Adipocyte (in vitro differentiated cells): Measurements from ENCODE around the gene ZMIZ1.
A peak's percentile ranks its signal among the peaks of the same experiment; 100 is the strongest.

ENCODE experiments used
- DNase-seq: peaks from one replicate; pipeline ENCODE4 v3.0.0-alpha.2; 2015; ENCODE audit warnings: low read depth
- H3K27me3 ChIP-seq: replicated peaks from 2 replicates; pipeline ENCODE4 v1.7.0; 2013; ENCODE audit warnings: mild to moderate bottlenecking, low read length, moderate library complexity; ENCODE audit not compliant: control insufficient read depth, insufficient read depth
- H3K36me3 ChIP-seq: 2 replicates; pipeline ENCODE4 v1.7.0; 2013; ENCODE audit warnings: low read length, mild to moderate bottlenecking, moderate library complexity; ENCODE audit not compliant: control insufficient read depth, insufficient read depth, severe bottlenecking
- H3K4me1 ChIP-seq: 2 replicates; pipeline ENCODE4 v1.7.0; 2013; ENCODE audit warnings: mild to moderate bottlenecking, low read length, moderate library complexity; ENCODE audit not compliant: control insufficient read depth, insufficient read depth
- H3K4me3 ChIP-seq: 2 replicates; pipeline ENCODE4 v1.7.0; 2013; ENCODE audit warnings: mild to moderate bottlenecking, low read length, moderate library complexity
- H3K9ac ChIP-seq: 2 replicates; pipeline ENCODE4 v1.7.0; 2013; ENCODE audit warnings: mild to moderate bottlenecking, low read length, moderate library complexity
- H3K9me3 ChIP-seq: 2 replicates; pipeline ENCODE4 v1.7.0; 2013; ENCODE audit warnings: mild to moderate bottlenecking, low read length, moderate library complexity; ENCODE audit not compliant: control insufficient read depth

The ZMIZ1 gene

DNA sequence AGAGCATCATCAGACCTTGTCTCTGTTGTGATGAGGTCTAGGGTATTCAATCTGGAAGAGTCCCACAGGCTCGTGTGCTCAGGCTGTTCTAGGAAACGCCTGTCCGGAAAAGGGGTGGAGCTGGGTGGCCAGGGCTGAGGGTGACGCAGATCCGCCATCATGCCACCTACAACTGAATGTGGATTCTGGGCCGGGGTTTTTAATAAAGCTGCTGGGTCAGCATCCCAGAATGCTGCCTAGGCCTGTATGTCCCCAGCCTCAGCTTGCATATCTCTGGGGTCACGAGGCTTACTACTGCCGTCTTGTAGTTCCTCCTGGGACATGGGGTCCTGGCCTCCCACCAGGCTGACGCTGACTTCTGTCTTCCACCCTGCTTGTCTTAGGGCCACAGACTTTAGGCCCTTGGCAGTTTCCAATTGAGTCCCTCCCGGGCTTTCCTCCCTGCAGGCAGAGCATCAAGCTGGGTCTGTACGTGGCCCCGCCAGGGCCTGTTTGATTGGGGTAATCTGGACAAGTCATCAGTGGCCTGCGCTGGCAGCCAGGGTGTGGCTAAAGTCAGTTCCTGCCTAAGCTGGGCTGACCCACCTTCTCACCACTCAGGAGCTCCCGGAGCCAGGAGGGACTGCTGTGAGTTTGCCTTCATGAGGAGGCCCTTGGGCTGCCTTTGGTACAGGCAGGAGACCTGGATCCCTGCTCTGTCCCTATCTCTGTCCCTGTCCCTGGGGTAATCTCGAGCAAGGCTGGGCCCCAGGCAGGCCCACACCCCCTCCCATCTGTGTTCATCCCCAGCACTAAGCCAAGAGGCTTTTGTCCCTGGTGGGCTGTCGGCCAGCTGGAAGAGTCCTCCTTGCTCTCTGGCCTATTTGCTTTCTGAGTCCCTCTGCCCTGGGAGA, 79.9 kb downstream of the ZMIZ1 start:
- Histone ChIP-seq H3K36me3 (peaks cover 32% of the 10 kb centered on the region), H3K9me3 (no peaks in the 10 kb centered on the region), H3K4me1 (peaks cover 87% of the 10 kb centered on the region), H3K27me3 (no peaks in the 10 kb centered on the region), H3K9ac (peak overlapping the region; percentile 91), H3K4me3 (peak overlapping the region; percentile 67)
- no peak for DNase-seq

GRCh38 chr10:79149345-79149661, 80.5 kb downstream of the ZMIZ1 start:
- Histone ChIP-seq H3K27me3 (no peaks in the 10 kb centered on the region), H3K9ac (peak overlapping the region; percentile 91), H3K36me3 (peaks cover 31% of the 10 kb centered on the region), H3K4me1 (peaks cover 93% of the 10 kb centered on the region), H3K4me3 (peak overlapping the region; percentile 67), H3K9me3 (no peaks in the 10 kb centered on the region)
- no peak for DNase-seq

GRCh38 chr10:79149662-79150443, 81.1 kb downstream of the ZMIZ1 start:
- Histone ChIP-seq H3K4me1 (peaks cover 97% of the 10 kb centered on the region), H3K9ac (peak overlapping the region; percentile 91), H3K36me3 (peaks cover 27% of the 10 kb centered on the region), H3K27me3 (no peaks in the 10 kb centered on the region), H3K4me3 (peak overlapping the region; percentile 67), H3K9me3 (no peaks in the 10 kb centered on the region)
- peak; percentile 62 for DNase-seq

- Histone ChIP-seq H3K9me3 (no peaks in the 10 kb centered on the region), H3K27me3 (no peaks in the 10 kb centered on the region), H3K9ac (peak overlapping the region; percentile 91), H3K36me3 (peaks cover 24% of the 10 kb centered on the region), H3K4me3 (no peak overlapping the region), H3K4me1 (peaks cover 99% of the 10 kb centered on the region)
- DNase-seq = no peak
These were observed 81.6 kb downstream of the ZMIZ1 start for GRCh38 chr10:79150444-79150754.

DNA sequence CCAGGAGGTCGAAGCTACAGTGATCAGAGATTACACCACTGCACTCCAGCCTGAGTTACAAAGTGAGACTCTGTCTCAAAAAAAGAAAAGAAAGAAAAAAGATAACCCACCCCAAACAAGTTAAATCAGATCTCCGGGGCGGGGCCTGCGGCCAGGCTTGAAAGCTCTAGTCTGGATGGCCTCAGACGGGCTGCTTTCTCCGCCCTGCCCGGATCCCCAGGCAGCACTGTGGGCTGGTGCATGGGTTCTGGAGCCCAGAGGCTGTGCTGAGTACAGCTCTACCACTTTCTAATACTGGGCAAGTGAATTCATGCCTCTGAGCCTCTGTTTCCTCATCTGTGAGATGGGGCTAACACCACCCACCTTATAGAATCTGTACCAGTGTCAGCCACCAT, 83.7 kb downstream of the ZMIZ1 start:
- Histone ChIP-seq H3K27me3 (no peaks in the 10 kb centered on the region), H3K9ac (peak overlapping the region; percentile 91), H3K36me3 (peaks cover 18% of the 10 kb centered on the region), H3K4me3 (no peak overlapping the region), H3K9me3 (no peaks in the 10 kb centered on the region), H3K4me1 (peaks cover 95% of the 10 kb centered on the region)
- no peak for DNase-seq

DNA sequence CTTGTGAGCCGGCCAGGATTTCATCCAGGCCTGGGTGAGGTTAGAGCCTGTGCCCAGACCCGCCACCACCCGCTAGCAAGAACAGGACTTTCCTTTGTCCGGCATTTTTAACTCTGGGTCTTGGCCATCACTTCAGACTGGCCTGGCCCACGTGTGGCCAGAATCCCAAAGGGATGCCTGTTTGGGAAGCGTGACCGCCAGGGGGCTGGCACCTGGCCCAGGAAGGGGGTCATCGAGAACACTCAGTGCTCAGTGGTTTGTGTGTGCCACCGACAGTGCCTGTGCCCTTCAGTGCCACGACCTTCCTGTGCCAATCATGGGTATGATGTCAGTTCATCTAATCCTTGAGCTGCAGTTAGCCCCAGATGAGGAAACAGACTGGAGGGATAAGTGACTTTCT, 85.0 kb downstream of the ZMIZ1 start:
- DNase-seq = no peak
- Histone ChIP-seq H3K4me3 (no peak overlapping the region), H3K36me3 (peaks cover 18% of the 10 kb centered on the region), H3K9me3 (no peaks in the 10 kb centered on the region), H3K9ac (peak overlapping the region; percentile 91), H3K27me3 (no peaks in the 10 kb centered on the region), H3K4me1 (peaks cover 95% of the 10 kb centered on the region)

DNA sequence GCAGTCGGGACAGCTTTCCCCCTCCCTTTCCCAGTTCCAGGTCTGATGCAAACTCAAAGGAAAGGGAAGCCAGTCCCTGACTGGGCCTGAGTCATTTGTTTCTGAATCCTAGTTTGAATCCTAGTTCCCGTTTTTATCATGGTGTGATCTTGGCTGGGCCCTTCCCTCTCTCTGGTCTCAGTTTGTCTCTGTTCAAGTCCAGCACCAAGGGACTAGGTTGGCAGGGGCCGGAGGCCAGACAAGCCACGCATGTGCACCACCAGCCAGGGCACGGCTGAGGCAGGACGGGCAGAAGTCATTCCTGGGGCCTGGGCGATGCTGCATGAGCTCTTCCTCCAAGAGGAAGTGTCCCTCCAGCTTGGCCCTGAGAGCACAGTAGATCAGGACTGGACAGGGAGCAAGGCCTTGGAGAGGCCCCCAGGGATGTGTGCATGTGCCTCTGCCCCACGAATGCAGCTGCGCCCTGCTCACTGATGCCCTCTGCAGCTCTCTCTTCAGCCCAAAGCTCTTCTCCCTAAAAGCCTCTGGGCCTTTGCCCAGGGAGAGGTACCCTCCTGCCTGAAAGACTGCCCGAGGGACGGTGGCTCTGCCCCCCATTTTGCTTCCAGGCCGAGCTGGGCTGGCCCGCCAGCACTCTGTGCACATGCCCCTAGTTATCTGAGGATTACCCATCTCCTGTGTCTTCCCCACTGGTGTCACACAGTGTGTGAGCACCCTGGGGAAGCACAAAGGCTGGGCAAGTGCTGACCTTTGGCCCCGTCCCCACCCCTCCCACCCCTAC, 86.7 kb downstream of the ZMIZ1 start:
- Histone ChIP-seq H3K4me3 (no peak overlapping the region), H3K27me3 (no peaks in the 10 kb centered on the region), H3K4me1 (peaks cover 94% of the 10 kb centered on the region), H3K9me3 (no peaks in the 10 kb centered on the region), H3K36me3 (peaks cover 18% of the 10 kb centered on the region), H3K9ac (peak overlapping the region; percentile 28)
- DNase-seq = no peak

DNA sequence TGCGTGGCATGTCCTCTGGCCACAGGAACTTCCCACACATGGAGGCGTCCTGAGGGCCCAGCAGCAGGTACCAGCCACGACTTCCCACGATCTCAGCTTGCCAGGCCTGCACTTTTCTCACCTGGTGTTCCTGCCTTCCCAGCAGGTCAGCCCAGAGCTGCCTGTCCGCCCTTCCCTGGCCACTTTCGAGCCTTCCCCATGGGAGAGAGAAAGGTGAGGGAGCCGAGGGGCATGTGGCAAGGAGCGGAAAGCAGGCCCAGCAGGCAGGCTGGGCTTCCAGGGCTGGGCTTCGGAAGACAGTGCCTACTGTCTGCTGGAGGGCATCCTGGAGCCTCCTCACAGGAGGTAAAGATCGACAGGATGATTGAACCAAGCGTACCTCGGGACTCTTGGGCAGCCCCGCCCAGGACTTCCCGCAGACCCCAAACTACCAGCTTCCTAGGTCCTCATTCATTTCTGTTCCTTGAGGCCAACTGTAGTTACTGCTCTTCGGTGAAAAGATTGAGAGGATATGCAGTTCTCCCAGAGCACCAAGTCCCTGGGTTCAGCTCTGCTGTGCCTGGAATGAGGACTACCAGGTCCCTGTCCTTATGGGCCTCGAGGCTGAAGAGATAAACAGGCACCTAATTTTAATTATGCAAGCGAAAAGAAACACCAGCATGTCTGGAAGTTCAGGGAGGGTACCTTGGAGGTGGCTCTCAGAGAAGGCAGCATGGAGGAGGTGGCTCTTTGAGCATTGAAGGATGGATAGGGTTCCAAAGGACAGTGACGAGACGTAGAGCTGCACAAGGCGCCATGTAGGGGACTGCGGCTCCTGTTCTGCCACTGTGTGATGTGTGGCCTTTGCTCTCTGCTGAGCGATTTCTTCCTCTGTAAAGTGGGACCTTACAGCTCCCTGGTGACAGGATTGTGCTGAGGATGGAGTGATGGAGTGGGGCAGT, 87.8 kb downstream of the ZMIZ1 start:
- DNase-seq = no peak
- no peaks in the 10 kb centered on the region for H3K9me3 ChIP-seq
- H3K27me3 ChIP-seq = no peaks in the 10 kb centered on the region
- H3K4me1 ChIP-seq = peaks cover 94% of the 10 kb centered on the region
- peaks cover 18% of the 10 kb centered on the region for H3K36me3 ChIP-seq
- H3K9ac ChIP-seq = peak overlapping the region; percentile 45
- no peak overlapping the region for H3K4me3 ChIP-seq

GRCh38 chr10:79158004-79158340, 89.2 kb downstream of the ZMIZ1 start:
- DNase-seq = no peak
- Histone ChIP-seq H3K4me1 (peaks cover 94% of the 10 kb centered on the region), H3K9me3 (no peaks in the 10 kb centered on the region), H3K27me3 (no peaks in the 10 kb centered on the region), H3K36me3 (peaks cover 27% of the 10 kb centered on the region), H3K9ac (peak overlapping the region; percentile 80), H3K4me3 (no peak overlapping the region)

- H3K4me1 ChIP-seq = peaks cover 94% of the 10 kb centered on the region
- no peak overlapping the region for H3K4me3 ChIP-seq
- peaks cover 25% of the 10 kb centered on the region for H3K36me3 ChIP-seq
- H3K9me3 ChIP-seq = no peaks in the 10 kb centered on the region
- no peak for DNase-seq
- H3K27me3 ChIP-seq = no peaks in the 10 kb centered on the region
- peak overlapping the region; percentile 80 for H3K9ac ChIP-seq
These were observed 89.8 kb downstream of the ZMIZ1 start for GRCh38 chr10:79158402-79159097.
